ENCODE data around the gene MRPL48. TPM values are rescaled to one million over a fixed set of nuclear protein-coding genes. Genes with fewer than 3 reads are reported as not detected.

The MRPL48 gene
- polyA plus RNA-seq, 3 donors from 2014 or later, result 55.8 to 106 (median 91.5) TPM

- no peaks in the 10 kb centered on the region for H3K9me3 Mint-ChIP-seq
- peaks cover 4% of the 10 kb centered on the region in 3 donors for H3K27me3 Mint-ChIP-seq (ENCODE audit: low read depth in 3 of 3)
- DNase-seq, result no peak
- H3K4me3 Mint-ChIP-seq, result peak overlapping the region; percentile 98 to 100 (median 99)
- H3K4me1 Mint-ChIP-seq, result peaks cover 24 to 26% of the 10 kb centered on the region in 2 donors
- H3K36me3 Mint-ChIP-seq, result peaks cover 0 to 3% (median 0%) of the 10 kb centered on the region in 3 donors
- H3K27ac Mint-ChIP-seq, result peak overlapping the region; percentile 91 to 99 (median 98)
These were observed 527 bp upstream of the MRPL48 start for GRCh38 chr11:73787051-73787642.

GRCh38 chr11:73789279-73789670 lies 1.6 kb downstream of the MRPL48 start:
- Mint-ChIP-seq H3K4me1 (peaks cover 24 to 26% of the 10 kb centered on the region in 2 donors), H3K4me3 (peak overlapping the region; percentile 98 to 100 (median 99)), H3K9me3 (no peaks in the 10 kb centered on the region), H3K27me3 (ENCODE audit: low read depth in 3 of 3) (peaks cover 4% of the 10 kb centered on the region in 3 donors), H3K36me3 (peaks cover 0 to 7% (median 3%) of the 10 kb centered on the region in 3 donors), H3K27ac (peak overlapping the region in 5 of 6 donors; percentile 53 to 97 (median 69))
- no peak for DNase-seq

- H3K9me3 Mint-ChIP-seq, result no peaks in the 10 kb centered on the region
- no peak for DNase-seq
- no peak overlapping the region for H3K27ac Mint-ChIP-seq
- peaks cover 20 to 21% of the 10 kb centered on the region in 2 donors for H3K4me1 Mint-ChIP-seq
- H3K27me3 Mint-ChIP-seq (ENCODE audit: low read depth in 3 of 3), result peaks cover 2 to 4% (median 3%) of the 10 kb centered on the region in 3 donors
- peaks cover 0 to 4% (median 3%) of the 10 kb centered on the region in 3 donors for H3K36me3 Mint-ChIP-seq
- H3K4me3 Mint-ChIP-seq, result no peak overlapping the region
These were observed 4.9 kb downstream of the MRPL48 start for GRCh38 chr11:73792584-73792983.

- no peak for DNase-seq
- H3K27ac Mint-ChIP-seq, result no peak overlapping the region
- H3K9me3 Mint-ChIP-seq, result no peaks in the 10 kb centered on the region
- no peaks in the 10 kb centered on the region for H3K27me3 Mint-ChIP-seq (ENCODE audit: low read depth in 3 of 3)
- H3K36me3 Mint-ChIP-seq, result peaks cover 0 to 4% (median 3%) of the 10 kb centered on the region in 3 donors
- H3K4me1 Mint-ChIP-seq, result peaks cover 0 to 7% of the 10 kb centered on the region in 2 donors
- no peak overlapping the region for H3K4me3 Mint-ChIP-seq
These were observed 8.4 kb downstream of the MRPL48 start for GRCh38 chr11:73795925-73796632.

GRCh38 chr11:73797457-73797856 lies 9.8 kb downstream of the MRPL48 start:
- H3K27me3 Mint-ChIP-seq (ENCODE audit: low read depth in 3 of 3), result peaks cover 0 to under 1% (median 0%) of the 10 kb centered on the region in 3 donors
- H3K9me3 Mint-ChIP-seq, result no peaks in the 10 kb centered on the region
- H3K27ac Mint-ChIP-seq, result peak overlapping the region in 1 of 6 donors; percentile 36
- no peak overlapping the region for H3K4me3 Mint-ChIP-seq
- DNase-seq, result no peak
- H3K4me1 Mint-ChIP-seq, result peaks cover 0 to 7% of the 10 kb centered on the region in 2 donors
- H3K36me3 Mint-ChIP-seq, result peaks cover 0 to 4% (median 3%) of the 10 kb centered on the region in 3 donors

GRCh38 chr11:73800276-73800806 lies 12.7 kb downstream of the MRPL48 start:
- no peak overlapping the region for H3K4me3 Mint-ChIP-seq
- no peaks in the 10 kb centered on the region for H3K9me3 Mint-ChIP-seq
- H3K27ac Mint-ChIP-seq, result no peak overlapping the region
- H3K27me3 Mint-ChIP-seq (ENCODE audit: low read depth in 3 of 3), result peaks cover 0 to 2% (median 0%) of the 10 kb centered on the region in 3 donors
- DNase-seq, result no peak
- no peaks in the 10 kb centered on the region for H3K36me3 Mint-ChIP-seq
- peaks cover 0 to 7% of the 10 kb centered on the region in 2 donors for H3K4me1 Mint-ChIP-seq

GRCh38 chr11:73801136-73801535 lies 13.5 kb downstream of the MRPL48 start:
- Mint-ChIP-seq H3K27ac (peak overlapping the region in 1 of 6 donors; percentile 1), H3K4me1 (peaks cover 0 to 7% of the 10 kb centered on the region in 2 donors), H3K27me3 (ENCODE audit: low read depth in 3 of 3) (peaks cover 0 to 2% (median 0%) of the 10 kb centered on the region in 3 donors), H3K9me3 (no peaks in the 10 kb centered on the region), H3K36me3 (peaks cover 4 to 5% (median 4%) of the 10 kb centered on the region in 3 donors), H3K4me3 (no peak overlapping the region)
- DNase-seq, result no peak

GRCh38 chr11:73804712-73805111 lies 17.0 kb downstream of the MRPL48 start:
- Mint-ChIP-seq H3K27ac (no peak overlapping the region), H3K27me3 (ENCODE audit: low read depth in 3 of 3) (peaks cover 0 to 2% (median 0%) of the 10 kb centered on the region in 3 donors)

GRCh38 chr11:73808052-73808451 lies 20.4 kb downstream of the MRPL48 start:
- no peaks in the 10 kb centered on the region for H3K9me3 Mint-ChIP-seq
- no peak overlapping the region for H3K27ac Mint-ChIP-seq
- DNase-seq, result no peak
- H3K4me1 Mint-ChIP-seq, result no peaks in the 10 kb centered on the region
- H3K27me3 Mint-ChIP-seq (ENCODE audit: low read depth in 3 of 3), result no peaks in the 10 kb centered on the region
- peaks cover 5 to 23% (median 17%) of the 10 kb centered on the region in 3 donors for H3K36me3 Mint-ChIP-seq
- no peak overlapping the region for H3K4me3 Mint-ChIP-seq

More at GRCh38 chr11:73804712-73805111, 17.0 kb downstream of the MRPL48 start:
- Mint-ChIP-seq H3K4me3 (no peak overlapping the region), H3K9me3 (no peaks in the 10 kb centered on the region), H3K4me1 (peaks cover 0 to under 1% of the 10 kb centered on the region in 2 donors), H3K36me3 (peaks cover 5 to 19% (median 17%) of the 10 kb centered on the region in 3 donors)
- no peak for DNase-seq

GRCh38 chr11:73810637-73811036 lies 23.0 kb downstream of the MRPL48 start:
- no peak for DNase-seq
- Mint-ChIP-seq H3K4me1 (no peaks in the 10 kb centered on the region), H3K4me3 (no peak overlapping the region), H3K36me3 (peaks cover 5 to 23% (median 17%) of the 10 kb centered on the region in 3 donors), H3K9me3 (no peaks in the 10 kb centered on the region), H3K27me3 (ENCODE audit: low read depth in 3 of 3) (no peaks in the 10 kb centered on the region), H3K27ac (peak overlapping the region in 1 of 6 donors; percentile 22)

- no peak for DNase-seq
- Mint-ChIP-seq H3K36me3 (peaks cover 0 to 14% (median 9%) of the 10 kb centered on the region in 3 donors), H3K4me1 (no peaks in the 10 kb centered on the region), H3K4me3 (no peak overlapping the region), H3K27me3 (ENCODE audit: low read depth in 3 of 3) (no peaks in the 10 kb centered on the region), H3K27ac (no peak overlapping the region), H3K9me3 (no peaks in the 10 kb centered on the region)
These were observed 24.6 kb downstream of the MRPL48 start for GRCh38 chr11:73812234-73812633.

GRCh38 chr11:73814812-73815211 lies 27.1 kb downstream of the MRPL48 start:
- no peak for DNase-seq
- Mint-ChIP-seq H3K27ac (no peak overlapping the region), H3K9me3 (no peaks in the 10 kb centered on the region), H3K36me3 (peaks cover 0 to 6% (median 3%) of the 10 kb centered on the region in 3 donors), H3K4me3 (no peak overlapping the region), H3K4me1 (no peaks in the 10 kb centered on the region), H3K27me3 (ENCODE audit: low read depth in 3 of 3) (no peaks in the 10 kb centered on the region)

- H3K27ac Mint-ChIP-seq, result no peak overlapping the region
These were observed 31.2 kb downstream of the MRPL48 start for GRCh38 chr11:73818846-73819245.

GRCh38 chr11:73830261-73830660 lies 42.6 kb downstream of the MRPL48 start:
- H3K36me3 Mint-ChIP-seq, result peaks cover 14 to 37% (median 25%) of the 10 kb centered on the region in 3 donors
- H3K9me3 Mint-ChIP-seq, result no peaks in the 10 kb centered on the region
- H3K4me1 Mint-ChIP-seq, result no peaks in the 10 kb centered on the region
- no peak for DNase-seq
- H3K27me3 Mint-ChIP-seq (ENCODE audit: low read depth in 3 of 3), result peaks cover 0 to 4% (median 4%) of the 10 kb centered on the region in 3 donors
- H3K27ac Mint-ChIP-seq, result peak overlapping the region in 1 of 6 donors; percentile 16
- H3K4me3 Mint-ChIP-seq, result no peak overlapping the region

More at GRCh38 chr11:73818846-73819245, 31.2 kb downstream of the MRPL48 start:
- DNase-seq, result no peak
- peaks cover 0 to 12% (median 0%) of the 10 kb centered on the region in 3 donors for H3K36me3 Mint-ChIP-seq
- no peaks in the 10 kb centered on the region for H3K27me3 Mint-ChIP-seq (ENCODE audit: low read depth in 3 of 3)
- no peaks in the 10 kb centered on the region for H3K9me3 Mint-ChIP-seq
- H3K4me3 Mint-ChIP-seq, result no peak overlapping the region
- H3K4me1 Mint-ChIP-seq, result no peaks in the 10 kb centered on the region
